Neural progenitor cell (in vitro differentiated cells): Measurements from ENCODE around the gene TMEM62. TPM values are rescaled to one million over a fixed set of nuclear protein-coding genes. Genes with fewer than 3 reads are reported as not detected.

Experiments used
- DNase-seq: peaks from one replicate; pipeline ENCODE4 v3.0.0-alpha.2; 2016; ENCODE audit warnings: low spot score
- H2AFZ ChIP-seq: fragments of 200-600 bp; sonication (generic); replicated peaks from 2 replicates; pipeline ENCODE4 v1.6.1; 2016; ENCODE audit warnings: antibody characterized with exemption
- H3F3A ChIP-seq: fragments of 200-600 bp; sonication (generic); 2 replicates; pipeline ENCODE4 v1.6.1; 2016; ENCODE audit warnings: antibody characterized with exemption, low read depth
- H3K27ac ChIP-seq: fragments of 200-600 bp; sonication (generic); 2 replicates; pipeline ENCODE4 v1.5.1; 2016; ENCODE audit warnings: mild to moderate bottlenecking
- H3K27me3 ChIP-seq: fragments of 200-600 bp; sonication (generic); 2 replicates; pipeline ENCODE4 v1.6.1; 2016; ENCODE audit warnings: mild to moderate bottlenecking, moderate library complexity
- H3K36me3 ChIP-seq: fragments of 200-600 bp; sonication (generic); 2 replicates; pipeline ENCODE4 v1.5.1; 2016
- H3K4me1 ChIP-seq: fragments of 200-600 bp; sonication (generic); 2 replicates; pipeline ENCODE4 v1.6.1; 2016; ENCODE audit warnings: mixed run types
- H3K4me2 ChIP-seq: fragments of 200-600 bp; sonication (generic); 2 replicates; pipeline ENCODE4 v1.6.1; 2016
- H3K4me3 ChIP-seq: fragments of 200-600 bp; sonication (generic); 2 replicates; pipeline ENCODE4 v1.5.1; 2016
- H3K79me2 ChIP-seq: fragments of 200-600 bp; sonication (generic); 2 replicates; pipeline ENCODE4 v1.6.1; 2016; ENCODE audit warnings: low read depth
- H3K9ac ChIP-seq: fragments of 200-600 bp; sonication (generic); 2 replicates; pipeline ENCODE4 v1.6.1; 2016
- H3K9me3 ChIP-seq: fragments of 200-600 bp; sonication (generic); 2 replicates; pipeline ENCODE4 v1.5.1; 2016; ENCODE audit warnings: low read depth
- H4K20me1 ChIP-seq: fragments of 200-600 bp; sonication (generic); 2 replicates; pipeline ENCODE4 v1.6.1; 2016; ENCODE audit warnings: low read depth
- H3K27ac Mint-ChIP-seq: 3 replicates; pipeline ENCODE4 v1.8.0; 2021; ENCODE audit warnings: mixed read lengths
- H3K27me3 Mint-ChIP-seq: 2 replicates; pipeline ENCODE4 v1.8.0; 2022; ENCODE audit warnings: low read depth, mild to moderate bottlenecking, inconsistent platforms, moderate library complexity, mixed read lengths; ENCODE audit not compliant: insufficient read depth
- H3K36me3 Mint-ChIP-seq: 3 replicates; pipeline ENCODE4 v1.8.0; 2021; ENCODE audit warnings: mixed read lengths
- H3K4me1 Mint-ChIP-seq: 3 replicates; pipeline ENCODE4 v1.8.0; 2021; ENCODE audit warnings: mixed read lengths
- H3K4me3 Mint-ChIP-seq: 3 replicates; pipeline ENCODE4 v1.8.0; 2021; ENCODE audit warnings: mild to moderate bottlenecking, moderate library complexity, mixed read lengths
- H3K9me3 Mint-ChIP-seq: 3 replicates; pipeline ENCODE4 v1.8.0; 2020; ENCODE audit warnings: mixed read lengths
- EZH2 ChIP-seq: fragments of 200-600 bp; sonication (generic); IDR thresholded peaks from 2 replicates; pipeline ENCODE4 v1.6.1; 2017; ENCODE audit warnings: antibody characterized with exemption, mild to moderate bottlenecking, moderate library complexity
- EZH2phosphoT487 ChIP-seq: fragments of 200-600 bp; sonication (generic); IDR thresholded peaks from 2 replicates; pipeline ENCODE4 v1.6.1; 2017; ENCODE audit warnings: antibody characterized with exemption
- total RNA-seq: library from RNA; depleted of rRNA; stranded (reverse); fragments of >200 nt; gene quantifications from 2 replicates; pipeline ENCODE4 v1.2.3, GENCODE V29; 2015; ENCODE audit warnings: low replicate concordance
- TF ChIP-seq, protein P1 (sequence below): fragments of 200-600 bp; sonication (generic); IDR thresholded peaks from 2 replicates; pipeline ENCODE4 v1.5.1; 2017; ENCODE audit warnings: antibody characterized with exemption, mild to moderate bottlenecking

The TMEM62 gene
- total RNA-seq, 1 donor from 2014 or later, result 11.9 TPM

DNA sequence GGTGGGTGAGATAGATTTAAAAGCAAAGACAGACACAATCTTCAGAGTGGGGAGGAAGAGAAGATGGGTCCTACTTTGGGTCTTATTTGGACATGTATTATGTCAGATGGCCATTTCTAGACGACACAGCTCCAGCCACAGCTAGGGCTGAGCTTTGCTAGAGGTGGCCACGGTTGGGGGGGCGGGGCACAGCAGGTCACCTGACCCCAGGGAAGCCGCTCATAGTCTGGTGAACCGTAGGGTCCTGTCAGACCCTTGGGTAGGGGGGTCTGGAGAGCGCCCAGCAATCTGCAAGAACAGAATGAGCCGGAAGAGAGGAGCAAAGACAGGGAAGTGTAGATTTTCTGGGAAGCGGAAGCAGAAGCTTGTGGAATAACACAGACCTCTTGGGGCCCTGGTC, 80.8 kb downstream of the TMEM62 start:
- H3K36me3 Mint-ChIP-seq, result no peaks in the 10 kb centered on the region
- no peak overlapping the region for H3K9ac ChIP-seq
- H3K27ac Mint-ChIP-seq, result peak overlapping the region; percentile 69
- H3K9me3 ChIP-seq, result no peaks in the 10 kb centered on the region
- H3K4me2 ChIP-seq, result no peak overlapping the region
- no peaks in the 10 kb centered on the region for H3K27me3 ChIP-seq
- peak overlapping the region; percentile 72 for H2AFZ ChIP-seq
- H3K27me3 Mint-ChIP-seq, result peaks cover 2% of the 10 kb centered on the region
- no peaks in the 10 kb centered on the region for H3K4me1 ChIP-seq
- H3K9me3 Mint-ChIP-seq, result no peaks in the 10 kb centered on the region
- H3K79me2 ChIP-seq, result no peaks in the 10 kb centered on the region
- no peaks in the 10 kb centered on the region for H3F3A ChIP-seq
- no peak for DNase-seq
- H3K4me3 Mint-ChIP-seq, result no peak overlapping the region
- TF ChIP-seq, protein P1, sequence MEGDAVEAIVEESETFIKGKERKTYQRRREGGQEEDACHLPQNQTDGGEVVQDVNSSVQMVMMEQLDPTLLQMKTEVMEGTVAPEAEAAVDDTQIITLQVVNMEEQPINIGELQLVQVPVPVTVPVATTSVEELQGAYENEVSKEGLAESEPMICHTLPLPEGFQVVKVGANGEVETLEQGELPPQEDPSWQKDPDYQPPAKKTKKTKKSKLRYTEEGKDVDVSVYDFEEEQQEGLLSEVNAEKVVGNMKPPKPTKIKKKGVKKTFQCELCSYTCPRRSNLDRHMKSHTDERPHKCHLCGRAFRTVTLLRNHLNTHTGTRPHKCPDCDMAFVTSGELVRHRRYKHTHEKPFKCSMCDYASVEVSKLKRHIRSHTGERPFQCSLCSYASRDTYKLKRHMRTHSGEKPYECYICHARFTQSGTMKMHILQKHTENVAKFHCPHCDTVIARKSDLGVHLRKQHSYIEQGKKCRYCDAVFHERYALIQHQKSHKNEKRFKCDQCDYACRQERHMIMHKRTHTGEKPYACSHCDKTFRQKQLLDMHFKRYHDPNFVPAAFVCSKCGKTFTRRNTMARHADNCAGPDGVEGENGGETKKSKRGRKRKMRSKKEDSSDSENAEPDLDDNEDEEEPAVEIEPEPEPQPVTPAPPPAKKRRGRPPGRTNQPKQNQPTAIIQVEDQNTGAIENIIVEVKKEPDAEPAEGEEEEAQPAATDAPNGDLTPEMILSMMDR, result no peak
- TF ChIP-seq EZH2 (no peak), EZH2phosphoT487 (no peak)
- no peaks in the 10 kb centered on the region for H4K20me1 ChIP-seq
- H3K27ac ChIP-seq, result no peak overlapping the region
- no peak overlapping the region for H3K4me3 ChIP-seq
- peaks cover 7% of the 10 kb centered on the region for H3K4me1 Mint-ChIP-seq
- no peaks in the 10 kb centered on the region for H3K36me3 ChIP-seq

DNA sequence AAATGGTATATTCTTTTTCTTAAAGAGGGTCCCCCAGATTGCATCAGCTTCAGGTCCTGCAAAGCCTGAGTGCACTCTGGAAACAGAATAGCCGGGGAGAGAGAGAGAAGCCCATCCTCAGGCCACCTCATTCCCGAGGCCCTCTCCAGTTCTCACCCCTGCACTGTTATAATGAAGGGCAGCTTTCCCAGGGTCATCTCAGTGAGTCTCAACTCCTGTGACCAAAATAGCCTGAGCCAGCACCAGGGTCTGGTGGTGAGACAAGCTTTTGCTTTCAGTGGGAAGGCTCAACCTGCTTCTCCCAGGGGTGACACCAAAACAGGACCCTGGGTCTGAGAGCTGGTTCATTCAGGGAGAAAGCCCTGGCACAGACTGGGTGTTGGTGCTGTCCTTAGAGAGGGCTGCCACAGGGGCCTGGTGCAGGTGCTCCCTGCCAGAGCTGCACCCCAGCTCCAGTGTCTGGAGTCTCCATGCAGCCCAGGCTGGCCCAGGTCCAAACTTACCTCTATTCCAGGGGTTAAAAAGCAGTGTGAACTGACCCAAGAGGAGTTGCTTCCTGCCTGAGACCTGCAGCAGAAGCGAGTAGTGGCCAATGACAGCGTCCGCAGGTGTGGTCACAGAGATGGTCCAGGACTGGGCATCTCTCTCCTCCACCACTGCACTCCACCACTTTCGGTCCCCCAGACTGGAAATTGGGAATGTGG, 81.4 kb downstream of the TMEM62 start:
- no peaks in the 10 kb centered on the region for H3K79me2 ChIP-seq
- no peak for DNase-seq
- TF ChIP-seq EZH2phosphoT487 (no peak), EZH2 (no peak)
- TF ChIP-seq, protein P1, result no peak
- Mint-ChIP-seq H3K27me3 (peaks cover 2% of the 10 kb centered on the region), H3K36me3 (no peaks in the 10 kb centered on the region), H3K27ac (no peak overlapping the region), H3K4me1 (peaks cover 7% of the 10 kb centered on the region), H3K4me3 (no peak overlapping the region), H3K9me3 (no peaks in the 10 kb centered on the region)
- H3K9ac ChIP-seq, result no peak overlapping the region
- no peaks in the 10 kb centered on the region for H3K4me1 ChIP-seq
- H2AFZ ChIP-seq, result peak overlapping the region; percentile 72
- no peak overlapping the region for H3K4me2 ChIP-seq
- no peaks in the 10 kb centered on the region for H3K27me3 ChIP-seq
- H3K4me3 ChIP-seq, result no peak overlapping the region
- no peaks in the 10 kb centered on the region for H3K9me3 ChIP-seq
- no peaks in the 10 kb centered on the region for H3K36me3 ChIP-seq
- no peak overlapping the region for H3K27ac ChIP-seq
- no peaks in the 10 kb centered on the region for H4K20me1 ChIP-seq
- H3F3A ChIP-seq, result no peaks in the 10 kb centered on the region

DNA sequence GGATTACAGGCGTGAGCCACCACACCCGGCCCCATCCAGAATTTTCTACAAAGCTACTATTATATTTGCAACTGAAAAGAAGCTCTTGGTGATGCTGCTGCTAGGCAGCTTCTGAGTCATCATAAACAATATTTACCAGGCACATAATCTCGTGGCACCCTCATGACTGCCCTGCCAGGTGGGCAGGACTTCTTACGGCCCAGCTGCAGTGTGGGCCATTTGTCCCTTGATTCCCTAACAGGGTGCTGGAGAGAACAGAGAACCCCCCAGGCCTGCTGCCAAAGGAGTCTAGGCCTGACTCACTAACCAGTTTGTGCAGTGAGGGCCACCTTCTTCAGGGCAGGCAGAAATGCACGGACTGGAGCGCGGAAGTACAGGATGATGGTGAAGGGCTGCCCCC, 82.6 kb downstream of the TMEM62 start:
- no peak overlapping the region for H2AFZ ChIP-seq
- H3K9me3 Mint-ChIP-seq, result no peaks in the 10 kb centered on the region
- H3K36me3 Mint-ChIP-seq, result no peaks in the 10 kb centered on the region
- H3K27me3 ChIP-seq, result no peaks in the 10 kb centered on the region
- no peaks in the 10 kb centered on the region for H3K79me2 ChIP-seq
- peaks cover 2% of the 10 kb centered on the region for H3K27me3 Mint-ChIP-seq
- TF ChIP-seq EZH2phosphoT487, result no peak
- no peak for TF ChIP-seq EZH2
- TF ChIP-seq, protein P1, result no peak
- H3K4me1 ChIP-seq, result no peaks in the 10 kb centered on the region
- no peak overlapping the region for H3K4me3 ChIP-seq
- peaks cover 8% of the 10 kb centered on the region for H3K4me1 Mint-ChIP-seq
- DNase-seq, result no peak
- H3K27ac Mint-ChIP-seq, result no peak overlapping the region
- H3K36me3 ChIP-seq, result no peaks in the 10 kb centered on the region
- no peaks in the 10 kb centered on the region for H3F3A ChIP-seq
- no peaks in the 10 kb centered on the region for H4K20me1 ChIP-seq
- H3K9me3 ChIP-seq, result no peaks in the 10 kb centered on the region
- H3K4me2 ChIP-seq, result no peak overlapping the region
- H3K27ac ChIP-seq, result no peak overlapping the region
- H3K9ac ChIP-seq, result no peak overlapping the region
- no peak overlapping the region for H3K4me3 Mint-ChIP-seq
